Right renal pelvis (tissue), 4 donors: Measurements from ENCODE around the gene MRAS. TPM values are rescaled to one million over a fixed set of nuclear protein-coding genes. Genes with fewer than 3 reads are reported as not detected.
A peak's percentile ranks its signal among the peaks of the same experiment; 100 is the strongest.

Experiments
- DNase-seq, 4 donors: peaks; one replicate each; pipeline ENCODE4 v3.0.0-alpha.2; 2013; ENCODE audit warnings: low read depth in 4 of 4, low spot score in 3 of 4, missing footprints in 1 of 4
- polyA plus RNA-seq, 4 donors: library from polyadenylated mRNA; unstranded; fragments of 120-200 nt; gene quantifications; one replicate each; pipeline ENCODE4 v1.2.1, GENCODE V29; 2013; ENCODE audit not compliant: insufficient read length in 4 of 4

Gene MRAS
- polyA plus RNA-seq, 4 donors = 30.7 to 32.1 (median 31.5) TPM

DNA sequence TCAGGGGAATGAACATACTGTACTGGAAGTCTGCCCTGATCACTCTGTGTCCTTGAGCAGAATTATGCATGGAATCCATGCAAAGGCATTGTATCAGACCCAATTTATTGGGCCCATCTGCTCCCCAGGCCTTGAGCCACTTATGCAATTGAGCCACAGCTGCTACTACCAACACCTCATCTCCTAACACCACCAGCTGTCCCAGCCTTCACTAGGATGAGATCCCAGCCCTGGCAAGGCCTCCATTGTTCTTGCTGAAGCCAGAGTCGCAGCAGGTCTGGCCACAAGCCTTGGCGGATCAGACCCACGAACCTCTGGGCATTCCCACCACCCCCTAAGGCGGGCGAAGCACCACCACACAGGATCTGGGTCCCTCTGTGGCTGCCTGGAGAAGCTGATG is 9.6 kb upstream of the MRAS start:
- DNase-seq = no peak

DNA sequence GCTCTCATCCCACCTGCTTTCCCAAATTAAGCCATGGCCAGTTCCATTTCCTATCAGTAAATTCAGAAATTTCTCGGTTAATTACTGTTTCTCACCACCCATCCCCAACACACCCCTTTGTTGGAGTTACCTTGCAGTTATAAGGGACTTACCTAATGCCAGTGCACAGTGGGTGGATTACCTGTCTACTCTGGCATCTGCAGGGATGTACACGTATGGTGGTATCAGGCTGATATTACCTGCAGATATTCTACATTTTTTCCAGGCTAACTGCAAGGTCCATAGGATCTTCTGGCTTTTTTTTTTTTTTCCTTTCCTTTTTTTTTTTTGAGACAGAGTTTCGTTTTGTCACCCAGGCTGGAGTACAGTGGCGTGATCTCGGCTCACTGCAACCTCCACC is 7.9 kb upstream of the MRAS start:
- no peak for DNase-seq

DNA sequence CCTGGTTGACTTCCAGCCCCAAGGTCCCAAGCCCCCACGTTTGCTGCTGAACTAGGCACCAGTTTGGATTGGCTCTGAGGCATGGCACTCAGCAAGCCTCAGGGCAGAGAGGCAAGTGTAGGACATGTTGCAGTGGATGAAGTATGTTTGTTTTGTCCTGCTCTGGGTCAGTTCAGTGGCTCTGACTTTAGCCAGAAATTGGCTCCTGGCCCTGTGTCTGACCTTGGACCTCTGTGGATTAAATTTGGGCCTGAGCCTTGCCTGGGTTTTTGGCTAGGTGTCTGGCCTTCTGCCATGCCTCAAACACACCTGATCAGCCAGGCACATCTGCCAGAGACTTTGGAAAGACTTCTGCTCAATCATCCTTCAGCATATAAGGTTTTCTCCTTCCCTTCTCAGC is 3.6 kb upstream of the MRAS start:
- DNase-seq = no peak

DNA sequence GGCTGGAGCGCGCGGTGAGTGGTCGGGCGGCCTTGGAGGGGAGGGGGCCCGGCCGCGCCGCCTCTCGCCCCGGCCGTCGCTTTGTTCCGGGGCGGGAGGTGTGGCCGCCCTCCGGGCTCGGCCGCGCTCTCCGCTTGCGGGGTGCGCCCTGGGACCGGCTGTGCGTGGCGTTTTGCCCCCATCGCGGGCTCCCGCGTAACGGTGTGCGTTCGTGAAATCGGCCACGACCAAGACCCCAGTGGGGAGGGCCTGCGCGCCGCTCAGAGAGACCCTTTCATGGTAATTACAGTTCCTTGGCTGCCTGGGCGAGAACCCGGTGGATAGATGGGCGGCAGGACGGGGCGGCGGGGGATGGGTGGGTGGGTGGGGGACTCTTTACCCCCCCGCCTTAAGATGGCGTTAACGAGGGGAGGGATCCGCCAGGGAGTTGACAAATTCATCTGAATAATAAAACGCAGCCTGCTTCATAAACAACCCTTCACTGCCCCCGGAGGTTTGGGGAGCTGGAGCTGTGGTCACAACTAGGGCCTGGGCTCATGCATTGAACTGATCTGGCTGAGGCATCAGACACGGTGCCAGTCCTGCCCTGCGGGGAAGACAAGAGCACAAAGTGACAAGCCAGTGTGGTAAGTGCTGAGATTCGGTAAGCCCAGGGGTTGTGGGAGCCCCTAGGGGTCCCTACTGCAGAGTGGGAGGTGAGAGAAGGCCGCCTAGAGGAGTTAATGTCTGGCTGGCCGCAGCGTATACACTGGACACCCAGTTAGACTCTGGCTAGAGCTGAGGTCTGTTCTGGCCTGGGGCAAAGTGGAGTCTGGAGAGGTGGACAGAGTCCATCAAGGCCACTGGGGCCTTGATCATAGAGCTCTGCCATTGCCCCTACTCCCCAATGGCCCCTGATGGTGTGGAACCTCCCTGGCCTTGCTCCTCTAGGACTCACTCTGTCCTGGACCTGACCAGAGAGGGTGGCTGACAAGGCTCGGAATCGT is 668 bp downstream of the MRAS start:
- DNase-seq = no peak

- no peak for DNase-seq
Observed at GRCh38 chr3:138349926-138350665, 1.7 kb downstream of the MRAS start.

DNA sequence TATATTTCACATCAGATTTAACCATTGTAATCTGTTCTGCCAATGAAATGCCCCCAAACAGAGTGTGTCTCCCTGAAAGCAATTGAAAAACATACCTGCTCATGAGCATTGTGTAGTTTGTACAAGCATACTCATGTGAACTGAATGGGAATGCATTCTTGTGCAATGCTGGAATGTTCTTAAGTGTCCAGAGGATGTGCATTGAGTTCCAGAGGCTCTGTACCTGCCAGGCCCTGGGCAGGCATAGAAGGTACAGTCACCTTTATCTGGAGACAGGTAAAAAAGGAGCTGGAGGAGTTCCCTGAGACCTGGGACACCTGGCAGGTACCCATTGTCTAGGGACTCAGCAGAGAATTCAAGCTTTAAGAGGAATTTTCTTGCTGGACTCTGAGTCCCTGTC is 2.8 kb downstream of the MRAS start:
- DNase-seq = no peak

DNA sequence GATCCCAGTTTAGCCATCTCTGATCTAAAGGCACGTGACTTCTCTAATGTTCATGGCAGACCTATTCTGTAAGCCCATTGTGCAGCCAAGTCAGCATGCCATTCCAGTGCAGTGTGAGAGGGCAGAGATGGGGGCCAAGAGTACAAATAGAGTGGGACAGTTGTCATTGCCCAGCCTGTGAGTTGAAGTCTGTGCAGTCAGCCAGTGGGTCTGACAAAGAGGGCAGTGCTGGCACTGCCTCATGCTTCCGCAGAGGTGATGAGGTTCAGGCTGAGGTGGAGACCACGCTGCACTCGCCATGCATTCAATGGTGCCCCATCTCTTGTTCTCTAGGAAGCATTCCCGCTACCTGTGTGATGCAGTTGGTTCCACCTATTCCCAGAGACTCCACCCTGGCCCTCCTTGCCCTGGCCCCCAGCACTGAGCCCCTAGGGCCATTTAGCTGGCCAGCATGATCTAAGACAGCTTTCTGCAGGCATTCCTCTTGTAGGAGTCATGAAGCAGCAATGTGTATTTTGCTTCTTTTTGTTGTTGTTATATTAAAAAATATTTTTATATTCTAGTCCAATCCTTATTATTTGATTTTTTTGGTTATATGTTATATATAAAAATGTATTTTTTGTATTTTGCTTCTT is 3.7 kb downstream of the MRAS start:
- no peak for DNase-seq

DNA sequence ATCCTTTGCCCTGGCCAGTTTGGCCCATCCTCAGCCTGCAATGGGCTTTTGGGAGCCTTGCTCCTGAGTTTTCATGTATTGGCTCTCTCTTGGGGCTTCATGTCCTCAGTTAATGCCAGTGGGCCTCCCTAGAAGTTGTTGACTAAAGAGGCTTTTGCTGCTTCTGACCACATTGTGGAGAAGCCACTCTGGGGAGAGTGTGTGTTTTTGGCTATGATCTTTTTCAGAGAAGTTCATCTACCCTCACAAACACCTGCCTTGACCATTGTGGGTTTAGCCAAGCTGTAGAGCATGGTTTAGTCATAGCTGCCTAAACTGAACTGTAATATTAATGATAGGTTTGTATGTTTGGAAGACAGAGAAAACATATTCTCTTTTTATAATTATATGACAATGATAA is 6.0 kb downstream of the MRAS start:
- no peak for DNase-seq

- no peak for DNase-seq
Observed at GRCh38 chr3:138355071-138355470, 6.7 kb downstream of the MRAS start.

DNA sequence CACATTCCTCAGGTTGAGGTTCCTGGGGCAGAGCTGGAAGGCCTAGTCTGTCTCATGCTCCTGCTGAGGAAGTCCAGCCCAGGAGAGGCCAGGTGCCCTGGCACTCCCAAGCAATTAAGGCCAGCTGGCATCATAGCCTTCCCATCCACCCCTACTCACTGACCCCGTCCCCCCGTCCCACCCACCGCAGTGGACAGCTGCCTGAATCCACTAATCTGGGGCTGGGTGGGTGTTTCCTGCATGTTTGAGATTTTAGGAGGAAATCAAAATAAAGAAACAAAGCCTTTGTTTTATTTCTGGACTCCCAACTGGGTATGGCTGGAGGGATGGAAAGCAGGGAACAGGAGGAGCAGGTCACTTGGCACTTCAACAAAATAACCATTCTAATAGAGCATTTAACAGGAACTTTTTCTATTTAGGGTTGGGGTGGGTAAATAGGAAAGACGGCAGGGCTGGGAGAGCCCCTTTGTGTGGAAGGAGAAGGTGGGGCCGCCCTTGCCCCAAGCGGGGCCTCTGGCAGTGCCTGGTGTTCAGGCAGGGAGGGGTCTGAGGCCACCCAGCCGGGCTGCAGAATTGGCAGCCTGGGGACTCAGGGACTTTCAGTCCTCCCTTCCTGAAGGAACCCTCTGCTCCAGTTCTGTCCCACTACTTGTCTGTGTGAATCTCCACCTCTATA is 8.5 kb downstream of the MRAS start:
- DNase-seq = no peak

- no peak for DNase-seq
Observed at GRCh38 chr3:138359148-138359918, 11.0 kb downstream of the MRAS start.

GRCh38 chr3:138359919-138360868 is 11.8 kb downstream of the MRAS start:
- no peak for DNase-seq

DNA sequence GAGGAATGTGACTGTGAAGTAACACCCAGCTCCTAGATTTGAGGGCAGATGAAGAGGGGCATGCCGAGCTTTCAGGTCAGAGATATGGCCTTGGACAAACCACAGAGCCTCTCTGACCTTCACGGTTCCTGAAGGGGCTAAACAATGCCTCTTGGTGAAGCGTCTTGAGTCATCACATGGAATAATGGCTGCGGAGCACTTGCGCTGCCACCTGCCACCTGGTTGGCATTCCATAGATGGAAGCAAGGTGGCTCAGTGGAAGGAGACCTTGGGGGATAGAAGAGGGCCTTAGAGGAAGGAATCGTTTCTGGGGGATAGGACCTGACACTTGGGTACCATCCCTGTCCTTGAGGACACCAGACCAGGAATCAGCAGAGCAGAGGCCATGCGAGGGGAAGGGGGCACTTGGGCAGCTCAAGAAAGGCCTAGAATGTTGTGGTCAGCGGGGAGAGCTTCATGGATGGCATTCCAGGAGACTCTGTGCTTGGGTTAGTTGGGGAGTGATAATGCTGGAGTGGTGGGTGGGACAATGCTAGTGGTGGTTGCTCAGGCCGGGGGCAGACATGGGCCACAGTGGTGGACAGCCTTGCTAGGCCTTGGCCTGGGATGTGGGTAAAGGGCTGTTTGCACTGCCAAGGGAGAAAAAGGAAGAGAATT is 12.6 kb downstream of the MRAS start:
- no peak for DNase-seq

GRCh38 chr3:138361561-138361971 is 13.2 kb downstream of the MRAS start:
- peak in 2 of 4 donors; percentile 57 to 62 for DNase-seq

- no peak for DNase-seq
Observed at GRCh38 chr3:138362538-138362937, 14.2 kb downstream of the MRAS start.

DNA sequence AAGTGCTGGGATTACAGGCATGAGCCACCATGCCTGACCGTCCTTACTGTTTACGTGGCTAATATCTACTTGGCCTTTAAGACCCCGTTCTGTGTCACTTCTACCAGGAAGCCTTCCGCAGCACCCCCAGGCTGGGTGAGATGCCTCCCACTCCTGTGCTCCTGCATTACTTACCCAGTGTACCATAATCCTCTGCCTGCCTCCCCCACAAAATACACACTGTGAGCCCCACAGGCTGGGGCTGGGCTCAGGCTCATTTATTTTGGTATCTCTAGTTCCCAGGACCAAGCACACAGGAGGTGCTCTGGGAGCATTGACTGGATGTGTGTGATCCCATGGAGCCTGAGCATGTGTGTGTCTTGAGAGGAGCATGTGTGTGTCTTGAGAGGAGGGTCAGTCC is 14.9 kb downstream of the MRAS start:
- DNase-seq = no peak

DNA sequence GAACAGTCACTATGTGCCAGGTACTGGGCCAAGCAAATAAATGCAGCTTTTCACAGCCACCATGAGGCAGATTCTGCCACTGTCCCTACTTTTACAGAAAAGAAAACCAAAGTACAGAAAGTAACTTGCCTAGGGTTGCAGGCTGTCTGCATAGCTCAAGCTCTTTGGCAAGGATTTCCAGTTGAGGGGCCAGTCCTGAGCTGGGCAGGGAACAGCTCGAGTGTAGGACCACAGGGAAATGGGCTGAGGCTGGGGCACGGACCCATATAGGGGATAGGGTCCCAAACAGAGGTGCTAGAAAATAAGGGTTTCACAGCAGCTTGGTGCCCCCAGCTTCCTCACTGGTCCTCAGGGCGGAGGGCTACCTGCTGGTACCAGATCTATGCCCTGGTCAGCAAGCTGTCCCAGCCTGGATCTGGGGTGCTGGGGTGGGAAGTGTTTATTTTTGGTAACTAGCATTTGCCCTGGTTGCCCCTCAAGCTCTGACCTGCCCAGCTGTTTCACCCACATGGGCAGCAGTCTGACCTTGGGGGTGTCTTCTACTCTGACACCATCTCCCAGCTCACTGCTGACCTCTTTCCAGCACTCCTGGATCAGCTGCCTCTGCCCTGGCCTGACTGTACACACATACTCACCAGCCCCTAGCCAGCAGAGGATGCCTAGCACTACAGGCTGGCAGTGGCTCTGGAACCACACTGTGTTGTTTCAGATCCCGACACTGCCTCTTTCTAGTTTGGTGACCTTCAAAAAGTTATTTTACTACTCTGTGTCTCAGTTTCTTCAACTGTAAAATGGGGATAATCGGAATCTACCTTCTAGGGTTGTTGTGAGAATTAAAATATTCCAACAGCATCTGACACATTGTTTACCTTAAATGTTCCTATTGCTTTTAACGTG is 16.2 kb downstream of the MRAS start:
- no peak for DNase-seq

DNA sequence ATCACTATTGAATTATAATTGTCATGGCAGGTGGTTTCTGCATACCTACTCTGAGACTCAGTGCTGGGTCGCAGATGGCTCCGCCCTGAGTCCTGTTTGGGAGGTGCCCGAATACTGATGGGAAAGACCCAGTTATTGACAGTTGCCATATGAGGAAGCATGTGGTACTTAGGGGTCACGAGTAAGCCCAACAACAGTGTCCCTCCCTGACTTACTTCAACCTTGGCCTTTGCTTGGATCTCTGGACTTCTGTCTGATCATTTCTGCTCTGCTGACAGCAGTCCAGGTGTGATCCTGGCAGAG is 16.8 kb downstream of the MRAS start:
- no peak for DNase-seq
